HCT116 (cell line): ENCODE measurements around the gene CENPM. TPM values are rescaled to one million over a fixed set of nuclear protein-coding genes. Genes with fewer than 3 reads are reported as not detected.
A peak's percentile ranks its signal among the peaks of the same experiment; 100 is the strongest.

Experiments
- ATAC-seq: fragments of 200-7000 bp; cut with Tn5 transposase; 2 replicates; pipeline ENCODE4 v1.9.1; 2020; ENCODE audit warnings: mild to moderate bottlenecking, moderate library complexity
- BruUV-seq: library from RNA; stranded (reverse); fragments of 400-500 nt; replicated peaks from 2 replicates; lab custom pipeline; 2021; lab: Mats Ljungman, UMichigan
- CTCF ChIA-PET: fragments of 300-600 bp; sonication (Branson Sonifier 250); formaldehyde crosslinking; loops from one replicate; lab custom pipeline; 2021; ENCODE audit warnings: antibody characterized with exemption; lab: Charles Lee
- POLR2A ChIA-PET: fragments of 300-600, 350-600 bp; sonication (Branson Sonifier 250); formaldehyde crosslinking; loops from one replicate; lab custom pipeline; 2021; ENCODE audit warnings: antibody characterized with exemption; lab: Charles Lee
- RAD21 ChIA-PET, 2 experiments: fragments of 300-600 bp; sonication (Branson Sonifier 250); formaldehyde crosslinking; loops; one replicate each; lab custom pipeline; 2023; ENCODE audit warnings: low total read pairs in 2 of 2; ENCODE audit not compliant: uncharacterized antibody in 2 of 2, unreplicated experiment in 2 of 2, low non-redundant PET in 1 of 2; lab: Charles Lee
- DNase-seq: peaks from one replicate; pipeline ENCODE4 v3.0.0-alpha.2; 2010; ENCODE audit warnings: low read depth, low spot score
- H2AFZ ChIP-seq: fragments of 200-600 bp; shearing (Covaris generic), sonication (generic); 2 replicates; pipeline ENCODE4 v1.6.1; 2017; ENCODE audit warnings: low read depth, mixed run types, mixed read lengths, antibody characterized with exemption, low read length; ENCODE audit not compliant: poor library complexity, severe bottlenecking
- H3K27ac ChIP-seq: 2 replicates; pipeline ENCODE4 v1.5.1; 2012; ENCODE audit warnings: low read depth, low read length
- H3K27me3 ChIP-seq: fragments of 200-600 bp; sonication (generic); 2 replicates; pipeline ENCODE4 v1.6.1; 2016; ENCODE audit warnings: mixed run types, low read length, mixed read lengths; ENCODE audit not compliant: insufficient read depth
- H3K36me3 ChIP-seq, 2 experiments: fragments of 200-500 bp in 1 of 2; fragments of 200-600 bp in 1 of 2; sonication (Bioruptor generic) in 1 of 2; sonication (generic) in 1 of 2; 2 replicates each; pipeline versions ENCODE4 v1.5.1 to v1.6.1; 2014 to 2016; ENCODE audit warnings: low read length in 2 of 2, inconsistent platforms in 1 of 2, mixed read lengths in 1 of 2, mixed run types in 1 of 2; ENCODE audit not compliant: insufficient read depth in 2 of 2, control insufficient read depth in 1 of 2
- H3K4me1 ChIP-seq, 2 experiments: fragments of 200-600 bp in 1 of 2; sonication (generic) in 1 of 2; 2 replicates each; pipeline versions ENCODE4 v1.5.1 to v1.6.1; 2012 to 2017; ENCODE audit warnings: low read length in 2 of 2, inconsistent platforms in 1 of 2, mild to moderate bottlenecking in 1 of 2, mixed read lengths in 1 of 2, mixed run types in 1 of 2, moderate library complexity in 1 of 2; ENCODE audit not compliant: insufficient read depth in 2 of 2, control insufficient read depth in 1 of 2
- H3K4me2 ChIP-seq: fragments of 200-600 bp; sonication (generic); 2 replicates; pipeline ENCODE4 v1.6.1; 2017; ENCODE audit warnings: mixed run types, low read length, mixed read lengths
- H3K4me3 ChIP-seq, 2 experiments: fragments of 200-600 bp in 1 of 2; sonication (generic) in 1 of 2; replicated peaks in 1 of 2; 2 replicates each; pipeline ENCODE4 v1.5.1; 2011 to 2016; ENCODE audit warnings: low read length in 2 of 2, control low read depth in 1 of 2, low read depth in 1 of 2, mild to moderate bottlenecking in 1 of 2, mixed read lengths in 1 of 2, mixed run types in 1 of 2
- H3K79me2 ChIP-seq: fragments of 200-600 bp; sonication (generic); 2 replicates; pipeline ENCODE4 v1.6.1; 2017; ENCODE audit warnings: mild to moderate bottlenecking, mixed run types, low read length, moderate library complexity, mixed read lengths; ENCODE audit not compliant: insufficient read depth
- H3K9ac ChIP-seq: fragments of 200-600 bp; sonication (generic); 2 replicates; pipeline ENCODE4 v1.6.1; 2016; ENCODE audit warnings: low read length, mixed read lengths
- H3K9me2 ChIP-seq: fragments of 200-600 bp; sonication (generic), shearing (Covaris generic); 2 replicates; pipeline ENCODE4 v1.6.1; 2017; ENCODE audit warnings: mixed run types, mild to moderate bottlenecking, moderate library complexity; ENCODE audit not compliant: insufficient read depth
- H3K9me3 ChIP-seq, 2 experiments: fragments of 200-500 bp in 1 of 2; fragments of 200-600 bp in 1 of 2; sonication (Bioruptor generic) in 1 of 2; sonication (generic) in 1 of 2; 2 replicates each; pipeline ENCODE4 v1.6.1; 2014 to 2017; ENCODE audit warnings: low read length in 2 of 2, mixed read lengths in 2 of 2, inconsistent platforms in 1 of 2, low read depth in 1 of 2, mild to moderate bottlenecking in 1 of 2, mixed run types in 1 of 2, moderate library complexity in 1 of 2; ENCODE audit not compliant: control insufficient read depth in 1 of 2, insufficient read depth in 1 of 2
- H4K20me1 ChIP-seq: fragments of 200-600 bp; sonication (generic), shearing (Covaris generic); 2 replicates; pipeline ENCODE4 v1.6.1; 2017; ENCODE audit warnings: mixed run types, mild to moderate bottlenecking, moderate library complexity; ENCODE audit not compliant: insufficient read depth
- CBX3 ChIP-seq: IDR thresholded peaks from 2 replicates; pipeline ENCODE4 v1.6.1; 2012; ENCODE audit warnings: low read depth
- EGR1 ChIP-seq: IDR thresholded peaks from 2 replicates; pipeline ENCODE4 v1.6.1; 2012; ENCODE audit warnings: low read depth
- ELF1 ChIP-seq: IDR thresholded peaks from 2 replicates; pipeline ENCODE4 v1.6.1; 2012; ENCODE audit warnings: low read depth, borderline replicate concordance
- EZH2 ChIP-seq: fragments of 200-600 bp; sonication (generic); IDR thresholded peaks from 2 replicates; pipeline ENCODE4 v1.6.1; 2017; ENCODE audit warnings: antibody characterized with exemption, mixed run types
- EZH2phosphoT487 ChIP-seq: fragments of 200-600 bp; IDR thresholded peaks from 2 replicates; pipeline ENCODE4 v1.6.1; 2018; ENCODE audit warnings: antibody characterized with exemption, borderline replicate concordance
- FOSL1 ChIP-seq: IDR thresholded peaks from 2 replicates; pipeline ENCODE4 v1.6.1; 2012; ENCODE audit warnings: low read depth
- RAD21 ChIP-seq: IDR thresholded peaks from 2 replicates; pipeline ENCODE4 v1.6.1; 2012; ENCODE audit warnings: low read depth, mild to moderate bottlenecking
- SP1 ChIP-seq: IDR thresholded peaks from 2 replicates; pipeline ENCODE4 v1.6.1; 2012; ENCODE audit warnings: low read depth
- SRF ChIP-seq: IDR thresholded peaks from 2 replicates; pipeline ENCODE4 v1.6.1; 2012; ENCODE audit warnings: low read depth
- TCF7L2 ChIP-seq: IDR thresholded peaks from 2 replicates; pipeline ENCODE4 v1.7.0; 2011; ENCODE audit warnings: borderline replicate concordance, inconsistent platforms; ENCODE audit not compliant: insufficient read depth, insufficient read length; ENCODE audit errors: extremely low read depth
- YY1 ChIP-seq: IDR thresholded peaks from 2 replicates; pipeline ENCODE4 v1.6.1; 2011; ENCODE audit warnings: low read length, low read depth, moderate library complexity, mild to moderate bottlenecking; ENCODE audit not compliant: insufficient replicate concordance; ENCODE audit errors: extremely low read depth
- ZNF274 ChIP-seq: fragments of 200-500 bp; sonication (Bioruptor generic); IDR thresholded peaks from 2 replicates; pipeline ENCODE4 v1.6.1; 2014; ENCODE audit warnings: mild to moderate bottlenecking, low read depth, low read length, inconsistent platforms
- intact Hi-C: fragments of 100-400 bp; cut with micrococcal nuclease; formaldehyde crosslinking; loops from 2 replicates; pipeline ENCODE4 v1.10.0; 2022
- total RNA-seq: library from RNA; stranded (reverse); gene quantifications from one replicate; pipeline ENCODE4 v1.2.1, GENCODE V29; 2021; ENCODE audit not compliant: unreplicated experiment
- TF ChIP-seq, protein P1 (sequence below): IDR thresholded peaks from 2 replicates; pipeline ENCODE4 v1.6.1; 2012
- TF ChIP-seq, protein P2 (sequence below): IDR thresholded peaks from 2 replicates; pipeline ENCODE4 v1.6.1; 2012
- TF ChIP-seq, protein P3 (sequence below), 3 experiments: fragments of 200-600 bp in 1 of 3; sonication (generic) in 1 of 3; IDR thresholded peaks in 2 of 3; conservative IDR thresholded peaks in 1 of 3; 2 replicates each; pipeline ENCODE4 v1.5.1; 2012 to 2017; ENCODE audit warnings: low read depth in 2 of 3, low read length in 2 of 3, antibody characterized with exemption in 1 of 3, borderline replicate concordance in 1 of 3, control low read depth in 1 of 3, mild to moderate bottlenecking in 1 of 3, mixed read lengths in 1 of 3, mixed run types in 1 of 3, moderate library complexity in 1 of 3; ENCODE audit not compliant: insufficient read depth in 1 of 3

The CENPM gene
- total RNA-seq, 1 experiment from 2014 or later, result 44.7 TPM

DNA sequence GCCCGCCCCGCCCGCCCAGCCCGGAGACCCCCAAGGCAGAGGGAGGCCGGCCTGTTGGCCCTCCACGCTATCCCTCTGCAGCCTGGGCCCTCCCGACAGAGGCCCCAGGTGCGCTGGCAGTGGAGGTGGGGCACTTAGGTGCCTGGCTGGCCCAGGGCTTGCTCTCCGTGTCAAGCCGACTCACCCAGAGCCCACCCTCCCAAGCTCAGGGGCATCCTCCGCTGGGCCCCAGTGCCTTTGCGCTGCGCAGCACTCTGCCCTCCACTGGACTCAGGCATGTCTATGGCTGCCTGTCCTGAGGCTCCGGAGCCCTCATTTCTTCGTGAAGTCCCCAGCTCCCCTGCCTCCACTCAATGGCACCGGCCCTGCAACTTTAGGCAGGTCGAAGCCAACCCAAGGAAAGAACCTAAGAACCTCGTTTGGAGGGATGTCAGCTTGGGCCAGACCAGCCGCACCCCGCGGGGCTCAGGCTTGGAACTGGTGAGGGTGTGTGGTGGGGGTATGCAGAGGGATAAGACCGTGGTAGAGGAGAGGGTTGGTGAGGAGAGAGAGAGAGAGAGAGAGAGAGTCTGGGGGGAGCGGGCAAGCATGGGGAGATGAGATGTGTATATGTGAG lies 11.1 kb upstream of the CENPM start:
- H3K4me2 ChIP-seq, result peak overlapping the region; percentile 43
- peaks cover 0 to 4% of the 10 kb centered on the region in 2 experiments; a peak in 1 of 4 replicates for H3K4me1 ChIP-seq
- ChIA-PET RAD21 (no interaction called here), CTCF (interaction anchor here (0.6 to 1.5 kb wide), 3 partner anchors 59 to 486 kb away, joined by 3 read pairs; no protein-coding TSS in a partner anchor), POLR2A (no interaction called here)
- no peaks in the 10 kb centered on the region for H3K27me3 ChIP-seq
- no peaks in the 10 kb centered on the region for H3K9me2 ChIP-seq
- H3K9me3 ChIP-seq, result no peaks in the 10 kb centered on the region
- no peak overlapping the region for H3K9ac ChIP-seq
- no peaks in the 10 kb centered on the region for H3K79me2 ChIP-seq
- no peak overlapping the region for H2AFZ ChIP-seq
- no peak for TF ChIP-seq ELF1
- no peak for DNase-seq
- 0 out of 4 replicates have a peak overlapping the region, but pooled peaks of 1 of the 2 experiments have one; percentile 3 for H3K4me3 ChIP-seq
- no peak overlapping the region for H3K27ac ChIP-seq
- intact Hi-C loops, result no loop called here
- no peaks in the 10 kb centered on the region for H4K20me1 ChIP-seq
- peak; percentile 63 for ATAC-seq
- H3K36me3 ChIP-seq, result no peaks in the 10 kb centered on the region
- no TSS peak for BruUV-seq

DNA sequence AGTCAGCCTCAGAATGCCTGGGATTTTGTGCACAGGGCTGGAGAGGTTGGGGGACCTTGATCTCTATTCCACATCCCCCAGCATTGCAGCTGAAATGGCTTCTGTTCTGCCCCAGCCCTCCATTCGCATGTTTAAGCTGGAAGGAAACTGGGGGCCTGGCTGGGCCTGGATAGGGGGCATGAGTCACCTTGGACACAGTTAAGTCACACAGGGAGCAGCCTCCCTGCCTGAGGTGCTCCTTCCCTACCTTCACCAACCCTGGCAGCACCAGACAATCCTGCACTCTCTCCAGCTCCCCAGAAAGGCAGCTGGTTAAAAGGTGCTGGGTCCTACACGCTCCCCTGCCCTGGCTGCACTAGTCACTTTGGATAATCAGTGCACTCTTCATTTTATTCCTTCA lies 5.8 kb upstream of the CENPM start:
- H3K4me2 ChIP-seq, result no peak overlapping the region
- ChIA-PET POLR2A (no interaction called here), CTCF (no interaction called here), RAD21 (no interaction called here)
- H3K36me3 ChIP-seq, result no peaks in the 10 kb centered on the region
- H2AFZ ChIP-seq, result no peak overlapping the region
- H3K27me3 ChIP-seq, result no peaks in the 10 kb centered on the region
- no peak for DNase-seq
- TF ChIP-seq, protein P1, sequence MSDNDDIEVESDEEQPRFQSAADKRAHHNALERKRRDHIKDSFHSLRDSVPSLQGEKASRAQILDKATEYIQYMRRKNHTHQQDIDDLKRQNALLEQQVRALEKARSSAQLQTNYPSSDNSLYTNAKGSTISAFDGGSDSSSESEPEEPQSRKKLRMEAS, result no peak
- TF ChIP-seq EZH2phosphoT487 (no peak), RAD21 (no peak), SRF (no peak), TCF7L2 (no peak), YY1 (no peak), ZNF274 (no peak), SP1 (no peak), FOSL1 (no peak), CBX3 (no peak), EZH2 (no peak), EGR1 (no peak), ELF1 (no peak)
- TF ChIP-seq, protein P2, sequence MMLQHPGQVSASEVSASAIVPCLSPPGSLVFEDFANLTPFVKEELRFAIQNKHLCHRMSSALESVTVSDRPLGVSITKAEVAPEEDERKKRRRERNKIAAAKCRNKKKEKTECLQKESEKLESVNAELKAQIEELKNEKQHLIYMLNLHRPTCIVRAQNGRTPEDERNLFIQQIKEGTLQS, result no peak
- TF ChIP-seq, protein P3, sequence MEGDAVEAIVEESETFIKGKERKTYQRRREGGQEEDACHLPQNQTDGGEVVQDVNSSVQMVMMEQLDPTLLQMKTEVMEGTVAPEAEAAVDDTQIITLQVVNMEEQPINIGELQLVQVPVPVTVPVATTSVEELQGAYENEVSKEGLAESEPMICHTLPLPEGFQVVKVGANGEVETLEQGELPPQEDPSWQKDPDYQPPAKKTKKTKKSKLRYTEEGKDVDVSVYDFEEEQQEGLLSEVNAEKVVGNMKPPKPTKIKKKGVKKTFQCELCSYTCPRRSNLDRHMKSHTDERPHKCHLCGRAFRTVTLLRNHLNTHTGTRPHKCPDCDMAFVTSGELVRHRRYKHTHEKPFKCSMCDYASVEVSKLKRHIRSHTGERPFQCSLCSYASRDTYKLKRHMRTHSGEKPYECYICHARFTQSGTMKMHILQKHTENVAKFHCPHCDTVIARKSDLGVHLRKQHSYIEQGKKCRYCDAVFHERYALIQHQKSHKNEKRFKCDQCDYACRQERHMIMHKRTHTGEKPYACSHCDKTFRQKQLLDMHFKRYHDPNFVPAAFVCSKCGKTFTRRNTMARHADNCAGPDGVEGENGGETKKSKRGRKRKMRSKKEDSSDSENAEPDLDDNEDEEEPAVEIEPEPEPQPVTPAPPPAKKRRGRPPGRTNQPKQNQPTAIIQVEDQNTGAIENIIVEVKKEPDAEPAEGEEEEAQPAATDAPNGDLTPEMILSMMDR (IDR thresholded peaks at IDR 0.05 in 2 of 3, conservative IDR thresholded peaks at IDR 0.05 in 1 of 3; ENCODE audit: borderline replicate concordance in 1 of 3, insufficient read depth in 1 of 3, low read depth in 2 of 3, low read length in 2 of 3), result no peak
- no peaks in the 10 kb centered on the region for H3K9me2 ChIP-seq
- no TSS peak for BruUV-seq
- H3K27ac ChIP-seq, result no peak overlapping the region
- H3K79me2 ChIP-seq, result no peaks in the 10 kb centered on the region
- H3K4me1 ChIP-seq, result peaks cover 4 to 15% of the 10 kb centered on the region in 2 experiments; a peak in 3 of 4 replicates
- no peaks in the 10 kb centered on the region for H4K20me1 ChIP-seq
- intact Hi-C loops, result no loop called here
- H3K4me3 ChIP-seq, result no peak overlapping the region
- H3K9me3 ChIP-seq, result no peaks in the 10 kb centered on the region
- no peak overlapping the region for H3K9ac ChIP-seq
- no peak for ATAC-seq
